ENCODE data around the gene OSBPL10.

GRCh38 chr3:31813197-31813596 is 167.9 kb downstream of the OSBPL10 start:
- TF ChIP-seq CTCF (IDR thresholded peaks at IDR 0.05) (no peak), POLR2AphosphoS5 (IDR thresholded peaks at IDR 0.05) (no peak), POLR2A (IDR thresholded peaks at IDR 0.05) (no peak)

Data from stomach (tissue), 4 donors.